GM04503 (cell line): ENCODE data around the gene SCYGR2.
"Not testable (repeated sequence)": the region's sequence is repeated elsewhere in the genome, so short reads cannot be mapped to it uniquely, and the experiment has no call there.

Experiments
- DNase-seq: peaks from one replicate; pipeline ENCODE4 v3.0.0-alpha.2; 2012; ENCODE audit warnings: low read depth

The SCYGR2 gene, protein sequence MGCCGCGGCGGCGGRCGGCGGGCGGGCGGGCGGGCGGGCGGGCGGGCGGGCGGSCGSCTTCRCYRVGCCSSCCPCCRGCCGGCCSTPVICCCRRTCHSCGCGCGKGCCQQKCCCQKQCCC

DNA sequence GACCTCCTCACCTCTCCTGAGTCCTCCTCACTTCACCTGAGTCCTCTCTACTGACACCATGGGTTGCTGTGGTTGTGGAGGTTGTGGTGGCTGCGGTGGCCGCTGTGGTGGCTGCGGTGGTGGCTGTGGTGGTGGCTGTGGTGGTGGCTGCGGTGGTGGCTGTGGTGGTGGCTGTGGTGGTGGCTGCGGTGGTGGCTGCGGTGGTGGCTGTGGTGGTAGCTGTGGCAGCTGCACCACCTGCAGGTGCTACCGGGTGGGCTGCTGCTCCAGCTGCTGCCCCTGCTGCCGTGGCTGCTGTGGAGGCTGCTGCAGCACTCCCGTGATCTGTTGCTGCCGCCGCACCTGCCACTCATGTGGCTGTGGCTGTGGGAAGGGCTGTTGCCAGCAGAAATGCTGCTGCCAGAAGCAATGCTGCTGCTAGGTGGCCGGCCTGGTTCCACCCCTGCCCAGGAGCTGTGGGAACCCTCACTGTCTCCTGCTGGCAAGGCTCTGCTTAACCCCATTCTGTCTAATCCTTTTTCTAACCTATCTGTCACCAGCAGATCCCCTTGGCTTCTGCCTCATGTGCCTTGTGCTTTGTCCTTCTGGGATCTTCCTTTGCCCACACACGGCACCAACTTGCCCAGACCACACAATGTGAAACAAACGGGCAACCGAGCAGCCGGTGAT lies at the start of gene SCYGR2:
Gene SCYGR2 (plus strand): TSS at position 59 of the 669 bp plus-strand sequence. CDS start 0 bp downstream, at position 59.
- DNase-seq = not testable (repeated sequence)

DNA sequence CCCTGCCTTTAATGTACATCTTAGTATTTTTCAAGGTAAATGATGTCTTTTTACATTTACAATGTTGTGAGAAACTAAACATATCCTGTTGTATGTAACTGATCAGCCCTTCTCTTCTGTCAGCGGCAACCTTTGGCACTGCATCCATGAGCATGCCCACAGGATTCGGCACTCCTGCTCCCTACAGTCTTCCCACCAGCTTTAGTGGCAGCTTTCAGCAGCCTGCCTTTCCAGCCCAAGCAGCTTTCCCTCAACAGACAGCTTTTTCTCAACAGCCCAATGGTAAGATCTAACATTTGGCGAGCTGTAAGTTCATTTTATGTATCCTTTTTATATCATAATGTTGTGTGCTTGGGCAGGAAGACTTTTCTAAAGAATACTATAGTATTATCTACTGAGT lies 46.9 kb upstream of the SCYGR2 start:
- no peak for DNase-seq

DNA sequence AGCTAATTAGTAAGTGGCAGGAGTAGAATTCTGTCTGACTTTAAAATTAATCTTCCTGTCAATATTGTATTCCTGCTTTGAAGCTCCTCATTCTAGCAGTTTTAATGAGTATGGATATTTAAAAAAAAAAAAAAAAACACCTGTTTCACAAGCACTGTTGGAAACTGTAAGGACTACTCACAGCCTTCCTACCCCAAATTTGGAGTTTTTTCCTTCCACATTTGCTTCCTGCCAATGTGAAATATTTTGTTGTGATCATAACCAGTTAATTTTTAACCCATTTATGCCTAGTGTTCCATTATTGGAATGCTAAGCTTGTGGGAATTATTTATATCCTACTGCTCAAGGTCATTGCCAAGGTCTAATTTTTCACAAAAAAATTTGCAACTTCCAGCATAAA lies 36.1 kb upstream of the SCYGR2 start:
- DNase-seq = no peak

DNA sequence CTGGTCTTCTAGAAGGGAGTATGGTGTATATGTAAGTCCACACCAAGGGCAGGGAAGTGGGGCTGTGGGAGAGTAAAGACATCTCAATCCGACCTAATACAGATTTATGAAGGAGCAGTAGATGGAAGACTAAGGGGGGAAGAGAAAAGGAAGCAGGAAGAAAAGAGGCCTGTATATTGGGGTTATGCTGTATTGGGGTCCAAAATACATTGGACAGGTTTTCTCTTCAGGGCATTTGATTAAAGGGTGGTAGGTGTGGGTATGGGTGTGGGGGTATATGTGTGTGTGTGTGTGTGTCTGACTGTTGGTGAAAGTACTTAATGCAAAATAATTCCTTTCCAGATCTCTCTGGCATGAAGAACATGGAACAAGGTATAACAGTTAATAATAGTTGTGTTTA lies 33.6 kb upstream of the SCYGR2 start:
- no peak for DNase-seq

DNA sequence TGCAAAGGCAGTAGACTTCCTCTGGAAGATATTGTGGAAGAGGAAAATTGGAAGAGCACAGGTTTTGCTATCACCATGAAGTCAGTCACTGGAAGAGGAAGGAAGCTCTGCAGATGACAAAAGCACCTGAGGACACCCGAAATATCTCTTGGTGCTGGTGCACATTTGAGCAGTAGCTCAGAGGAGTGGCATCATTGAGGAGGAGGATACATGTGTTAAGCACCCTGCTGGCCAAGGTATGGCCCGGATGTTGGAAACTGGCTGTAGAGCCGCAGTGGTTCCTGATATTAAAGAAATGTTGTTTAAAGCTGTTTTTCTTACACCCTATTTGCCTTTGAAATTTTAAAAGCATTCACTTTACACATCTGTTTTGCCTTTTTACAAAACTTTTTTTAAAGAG lies 32.7 kb upstream of the SCYGR2 start:
- no peak for DNase-seq

DNA sequence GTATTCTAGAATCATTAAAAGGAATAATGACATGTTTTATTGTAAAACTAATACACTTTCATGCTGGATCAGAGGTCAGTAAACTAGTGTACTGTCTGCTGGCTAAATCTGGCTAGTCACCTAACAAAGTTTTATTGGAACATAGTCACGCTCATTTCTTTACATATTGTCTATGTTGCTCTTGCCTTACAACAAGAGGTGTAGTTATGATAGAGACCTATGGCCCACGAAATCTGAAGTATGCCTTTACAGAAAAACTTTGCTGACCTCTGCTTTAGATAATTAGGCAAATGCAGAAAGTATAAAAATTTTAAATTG lies 29.9 kb upstream of the SCYGR2 start:
- DNase-seq = no peak

DNA sequence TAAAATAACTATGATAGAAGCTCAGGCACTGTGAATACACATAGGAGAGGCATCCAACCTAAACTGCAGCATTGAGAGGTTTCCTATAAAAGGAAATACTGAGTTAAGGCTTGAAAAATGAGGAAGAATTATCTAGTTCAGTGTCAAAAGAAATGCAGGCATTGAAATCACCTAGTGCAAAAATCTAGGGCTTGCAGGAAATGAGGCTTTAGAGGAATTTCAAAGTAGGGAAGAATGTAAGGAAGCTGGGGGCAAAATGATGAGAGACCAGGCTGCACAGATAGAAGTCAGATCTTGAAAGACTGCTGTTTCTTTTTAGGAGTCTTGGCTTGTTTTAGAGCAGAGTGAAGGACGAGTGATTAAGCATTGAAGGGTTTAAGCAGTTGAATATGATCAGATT lies 28.1 kb upstream of the SCYGR2 start:
- DNase-seq = no peak

DNA sequence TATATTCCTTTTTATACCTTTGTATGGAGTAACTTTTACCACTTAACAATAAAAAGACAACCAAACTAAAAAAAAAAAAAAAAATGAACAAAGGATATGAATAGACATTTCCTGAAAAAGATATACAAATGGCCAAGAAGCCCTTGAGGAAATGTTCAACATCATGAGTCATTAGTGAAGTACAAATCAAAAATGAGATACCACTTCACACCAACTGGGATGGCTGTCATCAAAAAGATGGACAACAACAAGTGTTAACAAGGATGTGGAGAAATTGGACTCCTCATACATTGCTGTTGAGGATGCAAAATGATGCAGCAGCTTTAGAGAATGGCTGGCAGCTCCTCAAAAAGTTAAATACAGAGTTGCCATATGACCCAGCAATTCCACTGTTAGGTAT lies 22.6 kb upstream of the SCYGR2 start:
- DNase-seq = no peak

DNA sequence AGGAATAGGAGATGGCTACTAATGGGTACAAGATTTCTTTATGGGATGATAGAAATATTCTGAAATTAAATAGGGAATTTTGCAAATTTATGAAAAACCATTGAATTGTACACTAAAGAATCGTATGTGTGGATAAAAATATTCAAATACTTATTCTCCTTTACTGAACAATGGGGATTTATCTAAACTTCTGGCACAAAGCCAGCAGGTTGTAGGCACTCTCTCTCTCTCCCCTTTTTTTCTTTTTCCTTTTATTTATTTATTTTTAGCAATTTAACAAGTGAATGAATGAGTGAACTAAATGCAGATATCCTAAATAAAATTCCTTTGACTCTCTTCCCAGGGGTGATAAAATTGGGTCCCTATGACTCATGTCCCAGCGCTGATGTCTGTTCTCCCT lies 21.9 kb upstream of the SCYGR2 start:
- no peak for DNase-seq

DNA sequence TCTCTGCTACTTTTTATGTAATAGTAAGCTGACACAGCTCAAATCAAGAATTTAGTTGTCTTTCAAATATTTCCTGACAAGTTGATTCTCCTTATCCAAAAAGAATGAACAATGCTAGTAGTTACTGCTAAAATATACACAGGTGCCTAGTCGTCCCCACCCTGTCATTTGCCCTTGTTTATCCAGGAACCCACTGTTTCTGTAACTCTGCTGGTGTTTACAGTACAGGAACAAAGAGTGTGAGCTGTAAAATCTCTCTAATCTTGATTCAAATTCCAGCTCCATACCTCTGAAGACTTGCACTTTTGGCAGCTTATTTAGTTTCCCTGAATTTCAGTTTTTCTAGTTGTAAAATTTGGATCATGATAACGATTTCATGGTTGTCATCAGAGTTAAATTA lies 21.1 kb upstream of the SCYGR2 start:
- no peak for DNase-seq

DNA sequence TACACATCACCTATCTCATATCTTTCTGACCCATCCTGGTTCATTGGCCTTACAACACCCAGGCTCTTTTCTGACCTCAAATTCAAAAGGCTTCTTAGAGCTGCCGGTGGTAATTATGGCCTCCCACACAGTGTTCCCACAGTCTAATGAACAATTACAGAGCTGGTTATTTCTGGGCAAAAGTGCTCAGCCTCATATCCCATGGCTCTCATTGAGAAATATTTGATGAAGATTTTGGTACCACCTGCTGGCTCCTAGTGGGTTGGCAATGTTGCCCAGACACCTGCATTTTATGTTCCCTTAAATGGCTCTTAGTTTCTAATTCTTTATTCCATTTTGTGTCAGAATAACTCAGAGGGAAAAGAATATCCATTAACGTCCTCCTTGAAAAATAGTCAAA lies 20.1 kb upstream of the SCYGR2 start:
- DNase-seq = no peak

DNA sequence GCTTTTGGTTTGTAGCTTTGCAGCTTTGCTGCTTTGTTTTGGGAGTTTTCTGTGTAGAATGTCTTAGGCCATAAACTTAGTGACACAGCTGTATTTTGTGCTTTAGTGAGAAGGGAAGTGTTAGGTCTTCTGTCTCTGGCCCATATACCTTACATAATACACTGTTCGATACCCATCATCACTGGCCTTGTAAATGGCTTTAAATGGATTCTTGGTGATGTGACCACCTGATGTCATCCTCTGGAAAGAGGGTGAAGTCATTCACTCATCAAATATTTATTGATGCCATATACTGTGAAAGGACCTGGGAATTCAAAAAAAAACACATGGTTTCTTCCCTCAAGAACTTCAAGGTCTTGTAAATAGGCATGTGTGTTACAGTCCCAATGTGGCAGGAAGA lies 18.9 kb upstream of the SCYGR2 start:
- no peak for DNase-seq

DNA sequence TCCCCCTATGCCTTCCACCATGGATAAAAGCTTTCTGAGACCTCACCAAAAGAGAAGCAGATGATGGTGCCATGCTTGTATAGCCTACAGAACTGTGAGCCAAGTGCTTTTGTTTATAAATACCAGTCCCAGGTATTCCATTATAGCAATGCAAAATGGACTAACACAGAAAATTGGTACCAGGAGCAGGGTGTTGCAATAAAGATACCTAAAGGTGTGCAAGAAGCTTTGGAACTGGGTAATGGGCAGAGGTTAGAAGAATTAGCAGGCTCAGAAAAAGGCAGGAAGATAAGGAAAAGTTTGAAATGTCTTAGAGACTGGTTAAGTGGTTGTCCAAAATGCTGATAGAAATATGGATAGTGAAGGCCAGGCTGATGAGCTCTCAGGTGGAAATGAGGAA lies 16.3 kb upstream of the SCYGR2 start:
- no peak for DNase-seq

DNA sequence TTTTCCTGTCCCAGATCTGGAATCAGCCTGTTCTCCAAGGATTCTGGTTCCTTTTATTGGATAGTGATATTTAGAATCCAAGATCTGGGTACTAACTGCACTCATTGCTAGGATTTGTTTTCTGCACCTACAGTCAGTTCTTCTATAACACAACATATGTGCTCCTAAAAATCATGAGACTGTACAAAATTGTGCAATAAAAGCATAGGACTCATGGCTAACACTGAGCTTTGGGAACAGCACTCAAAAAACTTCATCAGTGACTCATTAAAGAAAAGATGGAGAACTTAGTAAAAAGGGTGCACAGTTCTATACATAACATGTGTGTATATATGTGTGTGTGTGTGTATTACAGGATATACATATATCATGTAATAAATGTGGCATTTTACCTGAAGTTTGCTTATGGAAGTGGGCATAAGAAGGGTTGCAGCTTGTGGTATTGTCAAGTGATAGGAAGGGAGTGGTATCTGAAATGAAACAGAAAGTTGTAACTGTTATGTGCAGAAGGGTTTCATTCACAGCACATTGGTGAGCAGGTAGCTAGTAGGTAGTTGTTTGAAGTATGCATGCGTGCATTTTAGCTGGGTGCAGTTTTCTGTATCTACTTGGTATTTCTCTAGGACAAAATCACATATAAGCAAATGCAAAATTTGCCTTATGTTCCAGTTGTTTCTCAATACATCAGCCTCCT lies 5.9 kb upstream of the SCYGR2 start:
- no peak for DNase-seq

DNA sequence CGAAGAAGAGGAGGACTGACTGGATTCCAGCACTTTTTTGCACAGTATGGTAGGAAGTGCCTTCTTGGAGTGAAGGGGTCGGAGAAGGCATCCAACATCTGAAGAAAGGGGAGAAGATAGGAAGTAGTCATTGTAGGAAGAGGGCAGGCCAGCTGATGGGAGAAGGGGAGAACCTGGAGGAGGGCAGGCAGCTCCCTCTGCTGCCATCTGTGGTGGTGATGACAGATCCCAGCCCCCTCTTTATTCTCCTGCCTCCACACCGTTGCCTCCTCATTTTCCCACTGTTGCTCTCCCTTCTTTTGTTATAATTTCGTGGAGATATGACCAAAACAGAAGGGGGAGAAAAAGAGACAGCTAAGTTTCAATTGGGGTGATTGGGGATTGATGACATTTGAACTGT lies 2.9 kb upstream of the SCYGR2 start:
- no peak for DNase-seq

DNA sequence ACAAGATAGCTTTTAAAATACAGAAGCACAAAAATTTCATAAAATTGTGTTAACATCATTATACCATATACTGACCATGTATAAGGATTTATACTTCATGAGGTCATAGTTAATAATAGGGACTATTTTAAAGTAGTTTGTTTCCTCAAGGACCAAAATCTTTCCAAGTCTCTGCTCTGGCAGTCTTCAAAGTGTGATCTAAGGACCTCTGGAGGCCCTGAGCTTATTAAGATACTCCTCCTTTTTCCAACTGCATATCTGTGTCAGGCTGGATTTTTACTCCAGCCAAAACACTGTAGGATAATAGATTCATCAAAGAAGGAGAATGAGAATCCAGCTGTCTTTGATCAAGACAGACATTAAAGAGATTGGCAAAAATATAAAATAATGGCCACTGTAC lies 1.7 kb upstream of the SCYGR2 start:
- DNase-seq = no peak

DNA sequence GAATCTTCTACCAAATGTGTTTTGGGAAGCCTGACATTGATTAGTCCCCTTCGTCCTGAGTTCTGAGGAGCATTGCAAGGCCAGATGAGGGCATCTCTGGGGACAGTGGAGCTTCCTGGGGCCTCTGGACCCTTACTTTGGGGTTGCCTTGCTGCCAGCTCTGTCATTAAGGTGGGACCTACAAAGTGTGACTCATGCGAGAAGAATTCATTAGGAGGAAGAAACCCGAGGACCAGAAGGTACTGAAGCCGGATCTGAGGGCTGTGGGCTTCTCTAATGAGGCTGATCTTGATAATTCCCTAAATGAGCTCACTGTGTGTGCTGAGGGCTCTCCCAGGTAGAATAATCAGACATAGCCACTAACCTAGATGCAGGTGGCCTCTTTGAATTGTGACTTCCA lies 695 bp upstream of the SCYGR2 start:
- no peak for DNase-seq

DNA sequence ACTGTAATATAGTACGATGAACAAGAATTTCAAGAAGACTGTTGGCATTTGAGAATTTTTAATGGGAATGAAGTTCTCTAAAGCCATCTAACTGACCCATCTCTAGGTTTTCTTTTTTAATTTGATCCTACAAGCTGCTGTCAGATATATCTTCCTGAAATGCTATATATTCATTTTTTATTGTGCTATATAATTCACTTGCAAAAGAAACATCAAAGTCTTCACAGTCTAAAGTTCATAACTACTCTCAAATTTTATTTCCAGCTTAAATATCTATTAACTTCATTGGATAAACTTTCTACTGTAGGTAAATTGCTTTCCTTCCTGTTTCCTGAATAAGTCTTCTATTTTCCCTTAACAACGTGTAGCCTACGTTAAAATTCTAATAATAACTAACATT lies 3.7 kb downstream of the SCYGR2 start:
- DNase-seq = no peak

DNA sequence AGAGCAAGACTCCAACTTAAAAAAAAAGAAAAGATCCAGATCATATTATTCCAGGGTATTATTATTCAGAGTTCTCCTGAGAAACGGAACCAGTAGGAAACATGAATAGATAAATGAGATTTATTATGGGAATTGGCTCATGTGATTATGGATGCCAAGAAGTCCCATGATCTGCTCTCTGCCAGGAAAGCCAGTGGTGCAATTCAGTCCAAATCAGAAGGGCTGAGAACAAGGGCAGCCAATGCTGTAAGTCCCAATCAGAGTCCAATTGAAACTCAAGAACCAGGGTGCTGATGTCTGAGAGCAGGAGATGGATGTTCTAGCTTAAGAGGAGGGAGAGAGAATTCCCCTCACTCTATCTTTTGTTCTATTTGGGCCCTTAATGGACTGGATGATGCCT lies 7.8 kb downstream of the SCYGR2 start:
- no peak for DNase-seq

DNA sequence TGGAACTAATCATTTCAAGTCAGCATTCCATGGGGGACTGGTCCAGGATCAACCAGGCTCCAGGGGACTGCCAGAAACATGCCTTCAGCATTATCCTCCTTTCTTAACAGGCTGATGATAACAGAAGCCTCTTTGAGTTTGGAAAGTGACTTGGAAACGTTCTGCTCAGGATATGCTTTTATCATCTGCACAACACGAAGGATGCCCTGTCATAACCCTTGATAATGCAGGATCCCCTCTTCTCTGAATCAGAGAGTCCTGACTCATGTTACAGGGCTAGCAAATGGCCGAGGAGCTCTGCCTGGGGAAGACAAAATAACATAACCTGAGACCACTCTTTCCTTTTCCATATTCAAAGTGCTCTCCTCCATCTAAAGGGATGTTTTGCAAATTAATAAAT lies 9.2 kb downstream of the SCYGR2 start:
- DNase-seq = no peak

DNA sequence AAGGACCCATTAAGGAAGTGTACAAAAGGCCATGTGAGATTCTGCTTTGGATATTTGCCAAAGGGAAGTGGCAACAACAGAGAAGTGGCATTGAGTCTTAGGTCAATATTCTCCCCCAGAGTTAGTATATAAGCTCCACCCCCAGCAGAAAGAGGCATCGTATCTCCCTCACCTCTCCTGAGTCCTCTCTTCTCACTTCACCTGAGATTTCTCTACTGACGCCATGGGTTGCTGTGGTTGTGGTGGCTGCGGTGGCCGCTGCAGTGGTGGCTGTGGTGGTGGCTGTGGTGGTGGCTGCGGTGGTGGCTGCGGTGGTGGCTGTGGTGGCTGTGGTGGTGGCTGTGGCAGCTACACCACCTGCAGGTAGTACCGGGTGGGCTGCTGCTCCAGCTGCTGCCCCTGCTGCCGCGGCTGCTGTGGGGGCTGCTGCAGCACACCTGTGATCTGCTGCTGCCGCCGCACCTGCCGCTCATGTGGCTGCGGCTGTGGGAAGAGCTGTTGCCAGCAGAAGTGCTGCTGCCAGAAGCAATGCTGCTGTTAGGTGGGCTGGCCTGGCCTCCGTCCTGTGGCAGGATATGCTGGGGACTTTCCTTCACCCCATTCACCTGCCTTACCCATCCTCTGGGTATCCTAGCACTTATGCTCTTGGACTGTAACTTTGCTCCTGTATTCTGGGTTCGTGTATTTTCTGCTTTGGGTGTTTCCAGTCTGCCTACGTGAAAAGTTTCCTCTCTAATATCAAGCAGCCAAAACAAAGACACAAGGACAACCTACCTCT lies 10.1 kb downstream of the SCYGR2 start:
- no peak for DNase-seq

DNA sequence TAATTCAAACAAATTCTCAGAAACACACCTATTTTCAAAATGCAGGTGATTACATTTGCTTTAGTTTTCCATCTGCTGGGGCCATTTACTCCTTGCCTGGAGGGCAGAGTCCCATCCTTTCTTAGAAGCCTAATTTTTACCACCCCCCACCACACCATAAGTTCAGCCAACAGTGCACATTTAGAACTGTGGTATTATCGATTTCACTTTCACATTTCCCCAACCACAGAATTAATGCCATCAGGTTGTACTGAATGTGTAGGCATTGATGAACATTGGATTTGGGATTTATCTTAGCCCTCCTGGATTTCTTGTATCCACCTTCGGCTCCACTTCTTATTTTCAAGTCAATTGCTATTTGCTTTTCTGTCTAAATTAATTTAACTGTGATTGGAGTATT lies 11.4 kb downstream of the SCYGR2 start:
- DNase-seq = no peak

DNA sequence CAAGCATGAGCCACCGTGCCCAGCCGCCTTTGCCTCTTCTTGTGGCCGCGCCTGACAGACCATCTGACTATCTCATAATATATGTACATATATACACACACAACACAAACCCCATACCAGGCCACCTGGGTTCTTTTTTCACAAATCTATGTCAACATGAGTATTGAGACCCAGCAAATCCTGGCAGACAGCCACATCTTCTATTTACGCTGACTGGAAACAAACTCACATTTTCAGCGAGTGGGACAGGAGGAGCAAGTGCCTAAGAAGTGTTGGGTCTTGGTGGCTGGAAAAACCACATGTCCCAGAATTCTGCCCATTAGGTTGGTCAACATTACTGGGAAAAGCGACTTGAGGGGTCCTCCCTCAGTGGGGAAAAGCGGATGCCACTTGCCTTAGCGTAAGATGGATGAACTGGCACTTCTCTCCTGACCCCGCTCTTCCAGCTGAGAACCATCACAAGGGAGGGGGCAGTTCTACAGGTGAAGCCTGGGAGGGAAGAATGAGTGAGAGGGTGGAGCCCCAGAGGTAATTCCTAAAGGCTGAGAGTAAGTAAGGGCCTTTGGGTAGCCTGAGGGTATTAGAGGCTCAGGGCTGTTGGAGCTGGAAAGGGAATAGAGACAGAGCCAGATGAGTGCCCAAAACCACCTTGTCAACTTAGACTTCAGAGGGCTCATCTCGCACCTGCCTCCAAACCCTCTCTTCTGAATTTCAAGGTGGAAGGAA lies 14.0 kb downstream of the SCYGR2 start:
- no peak for DNase-seq
